Upper lobe of left lung (tissue), 4 donors: Measurements from ENCODE around the gene PTPRN.

Experiments
- EP300 ChIP-seq, 4 donors: sonication (generic); formaldehyde crosslinking; IDR thresholded peaks; one replicate each; pipeline ENCODE4 v1.5.1; 2017; ENCODE audit warnings: antibody characterized with exemption in 4 of 4, control low read depth in 2 of 4
- TF ChIP-seq, protein P1 (sequence below), 6 experiments: fragments of 450-650 bp in 4 of 6; fragments of 200-600 bp in 2 of 6; sonication (generic) in 2 of 6; IDR thresholded peaks; one replicate each; pipeline ENCODE4 v1.5.1; 2016 to 2019; ENCODE audit warnings: antibody characterized with exemption in 6 of 6

- TF ChIP-seq, protein P1, sequence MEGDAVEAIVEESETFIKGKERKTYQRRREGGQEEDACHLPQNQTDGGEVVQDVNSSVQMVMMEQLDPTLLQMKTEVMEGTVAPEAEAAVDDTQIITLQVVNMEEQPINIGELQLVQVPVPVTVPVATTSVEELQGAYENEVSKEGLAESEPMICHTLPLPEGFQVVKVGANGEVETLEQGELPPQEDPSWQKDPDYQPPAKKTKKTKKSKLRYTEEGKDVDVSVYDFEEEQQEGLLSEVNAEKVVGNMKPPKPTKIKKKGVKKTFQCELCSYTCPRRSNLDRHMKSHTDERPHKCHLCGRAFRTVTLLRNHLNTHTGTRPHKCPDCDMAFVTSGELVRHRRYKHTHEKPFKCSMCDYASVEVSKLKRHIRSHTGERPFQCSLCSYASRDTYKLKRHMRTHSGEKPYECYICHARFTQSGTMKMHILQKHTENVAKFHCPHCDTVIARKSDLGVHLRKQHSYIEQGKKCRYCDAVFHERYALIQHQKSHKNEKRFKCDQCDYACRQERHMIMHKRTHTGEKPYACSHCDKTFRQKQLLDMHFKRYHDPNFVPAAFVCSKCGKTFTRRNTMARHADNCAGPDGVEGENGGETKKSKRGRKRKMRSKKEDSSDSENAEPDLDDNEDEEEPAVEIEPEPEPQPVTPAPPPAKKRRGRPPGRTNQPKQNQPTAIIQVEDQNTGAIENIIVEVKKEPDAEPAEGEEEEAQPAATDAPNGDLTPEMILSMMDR (IDR thresholded peaks at IDR 0.05): no peak
- no peak for TF ChIP-seq EP300 (IDR thresholded peaks at IDR 0.05)
Observed at GRCh38 chr2:219350215-219350614, 41.0 kb upstream of the PTPRN start.
